GM06990 (cell line): Measurements from ENCODE around the gene RTCB.

Experiments
- DNase-seq: peaks from one replicate; pipeline ENCODE4 v3.0.0-alpha.2; 2011; ENCODE audit not compliant: insufficient read length; ENCODE audit errors: extremely low read depth
- H3K27me3 ChIP-seq: replicated peaks from 2 replicates; pipeline ENCODE4 v1.6.0; 2011; ENCODE audit warnings: low read length; ENCODE audit not compliant: control insufficient read depth, insufficient read depth
- H3K36me3 ChIP-seq: 2 replicates; pipeline ENCODE4 v1.5.1; 2011; ENCODE audit warnings: low read length; ENCODE audit not compliant: control insufficient read depth, insufficient read depth
- H3K4me3 ChIP-seq: replicated peaks from 2 replicates; pipeline ENCODE4 v1.5.1; 2011; ENCODE audit warnings: low read depth, mild to moderate bottlenecking, control low read depth, low read length
- CTCF ChIP-seq: IDR thresholded peaks from 2 replicates; pipeline ENCODE4 v1.5.1; 2011; ENCODE audit warnings: low read length, control low read depth, mild to moderate bottlenecking, inconsistent platforms; ENCODE audit not compliant: insufficient read depth, poor library complexity, severe bottlenecking

Gene RTCB

GRCh38 chr22:32411829-32412592, at the start of gene RTCB:
RTCB (minus strand) TSS chr22:32412247; CDS start chr22:32412156, 91 bp downstream.
- Histone ChIP-seq H3K4me3 (peak within 1 kb of the TSS; percentile 93), H3K27me3 (no peaks in the 10 kb centered on the region), H3K36me3 (no peaks in the 10 kb centered on the region; the same call in 1 of the 2 replicates)
- no peak for TF ChIP-seq CTCF
- DNase-seq, result peak; percentile 90

GRCh38 chr22:32457031-32457430, 45.0 kb upstream of the RTCB start:
- DNase-seq, result no peak
- Histone ChIP-seq H3K4me3 (no peak overlapping the region), H3K27me3 (no peaks in the 10 kb centered on the region), H3K36me3 (no peaks in the 10 kb centered on the region)
- no peak for TF ChIP-seq CTCF

- no peaks in the 10 kb centered on the region for H3K36me3 ChIP-seq
- H3K27me3 ChIP-seq, result no peaks in the 10 kb centered on the region
- TF ChIP-seq CTCF, result no peak
- H3K4me3 ChIP-seq, result no peak overlapping the region
- DNase-seq, result no peak
Observed at GRCh38 chr22:32448980-32449379, 36.9 kb upstream of the RTCB start.

- H3K4me3 ChIP-seq, result no peak overlapping the region
- no peak for TF ChIP-seq CTCF
- no peaks in the 10 kb centered on the region for H3K36me3 ChIP-seq
- no peak for DNase-seq
- H3K27me3 ChIP-seq, result no peaks in the 10 kb centered on the region
Observed at GRCh38 chr22:32446321-32446720, 34.3 kb upstream of the RTCB start.

- Histone ChIP-seq H3K4me3 (no peak overlapping the region), H3K36me3 (no peaks in the 10 kb centered on the region), H3K27me3 (no peaks in the 10 kb centered on the region)
- TF ChIP-seq CTCF, result peak; percentile 58
- DNase-seq, result no peak
Observed at GRCh38 chr22:32444068-32444467, 32.0 kb upstream of the RTCB start.
